GM19397 (cell line): ENCODE data around the gene ADRA2C.
"Not testable (repeated sequence)": the region's sequence is repeated elsewhere in the genome, so short reads cannot be mapped to it uniquely, and the experiment has no call there.

Experiments
- ATAC-seq: cut with Tn5 transposase; IDR thresholded peaks from one replicate; pipeline ENCODE4 v1.9.1; 2021; ENCODE audit warnings: mild to moderate bottlenecking, moderate library complexity; ENCODE audit not compliant: unreplicated experiment

Gene ADRA2C

GRCh38 chr4:3810796-3811485 is 44.8 kb downstream of the ADRA2C start:
- ATAC-seq = no peak

GRCh38 chr4:3811621-3812020 is 45.4 kb downstream of the ADRA2C start:
- no peak for ATAC-seq

- ATAC-seq = no peak
Observed at GRCh38 chr4:3812211-3812934, 46.2 kb downstream of the ADRA2C start.

- no peak for ATAC-seq
Observed at GRCh38 chr4:3813151-3814052, 47.2 kb downstream of the ADRA2C start.

- no peak for ATAC-seq
Observed at GRCh38 chr4:3814053-3814570, 47.9 kb downstream of the ADRA2C start.

GRCh38 chr4:3814838-3815237 is 48.7 kb downstream of the ADRA2C start:
- not testable (repeated sequence) for ATAC-seq

GRCh38 chr4:3816256-3816825 is 50.2 kb downstream of the ADRA2C start:
- ATAC-seq = no peak

GRCh38 chr4:3816983-3817960 is 51.1 kb downstream of the ADRA2C start:
- ATAC-seq = no peak
